HG02571 (cell line): ENCODE measurements around the gene CCDC195.

Experiments
- ATAC-seq: cut with Tn5 transposase; IDR thresholded peaks from one replicate; pipeline ENCODE4 v1.9.1; 2021; ENCODE audit warnings: mild to moderate bottlenecking, moderate library complexity; ENCODE audit not compliant: unreplicated experiment

The CCDC195 gene, protein sequence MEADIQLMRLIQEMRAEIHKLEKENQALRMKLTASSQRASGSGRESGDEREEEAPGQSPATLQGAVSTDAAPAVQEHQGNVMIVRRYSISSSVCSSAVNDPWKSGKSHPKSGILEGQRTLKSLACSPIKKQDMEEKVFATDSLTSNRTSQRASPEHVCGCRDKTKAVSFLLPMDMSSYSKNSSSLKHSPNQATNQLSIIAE

DNA sequence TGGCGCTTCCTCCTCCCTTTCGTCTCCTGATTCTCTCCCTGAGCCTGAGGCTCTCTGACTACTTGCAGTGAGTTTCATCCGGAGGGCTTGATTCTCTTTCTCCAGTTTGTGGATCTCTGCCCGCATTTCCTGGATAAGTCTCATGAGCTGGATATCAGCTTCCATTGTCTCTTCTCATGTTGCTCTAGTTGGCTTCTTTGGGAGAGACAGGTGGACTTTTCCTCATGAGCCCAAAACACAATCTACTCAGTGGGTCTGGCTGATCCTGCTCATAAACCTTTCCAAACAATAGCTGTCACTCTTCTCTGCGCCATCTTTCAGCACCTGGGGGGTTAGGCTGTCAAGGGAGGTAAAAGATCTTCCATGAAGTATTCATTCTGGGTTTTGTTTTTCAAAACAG is at the start of gene CCDC195:
Gene CCDC195, minus strand, starts transcription at position 165 of the 400 bp plus-strand sequence. Its CDS starts 0 bp downstream, at position 165.
- ATAC-seq = no peak

DNA sequence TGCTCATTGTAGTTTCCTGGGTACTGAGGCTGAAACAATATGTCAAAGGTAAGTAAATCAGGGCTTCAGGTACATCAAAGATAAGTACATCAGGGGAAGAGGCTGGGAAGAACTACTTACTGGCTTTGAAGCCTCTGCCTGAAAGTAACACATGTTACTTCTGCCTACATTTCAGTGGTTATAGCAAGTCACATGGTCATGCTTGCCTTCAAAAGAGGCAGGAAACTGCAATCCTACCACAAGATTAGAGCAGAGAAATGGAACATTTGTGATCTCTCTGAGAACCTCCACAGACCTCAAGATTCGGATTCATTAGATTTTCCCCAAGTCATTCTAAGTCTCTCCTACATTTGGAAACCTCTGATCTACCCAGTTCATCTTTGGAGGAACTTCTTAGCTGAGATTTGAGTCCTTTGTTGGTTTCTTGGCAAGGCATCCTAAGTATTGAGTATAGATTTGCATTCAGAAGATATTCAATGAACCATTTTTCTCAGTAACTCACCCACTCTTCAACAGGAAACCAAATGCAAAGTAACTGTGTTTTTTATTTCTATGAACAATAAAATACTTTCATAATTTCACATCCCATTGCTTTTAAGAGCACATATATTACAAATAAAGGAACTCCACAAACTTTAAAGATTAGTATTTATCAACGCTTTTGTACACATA is 48.5 kb upstream of the CCDC195 start:
- no peak for ATAC-seq

DNA sequence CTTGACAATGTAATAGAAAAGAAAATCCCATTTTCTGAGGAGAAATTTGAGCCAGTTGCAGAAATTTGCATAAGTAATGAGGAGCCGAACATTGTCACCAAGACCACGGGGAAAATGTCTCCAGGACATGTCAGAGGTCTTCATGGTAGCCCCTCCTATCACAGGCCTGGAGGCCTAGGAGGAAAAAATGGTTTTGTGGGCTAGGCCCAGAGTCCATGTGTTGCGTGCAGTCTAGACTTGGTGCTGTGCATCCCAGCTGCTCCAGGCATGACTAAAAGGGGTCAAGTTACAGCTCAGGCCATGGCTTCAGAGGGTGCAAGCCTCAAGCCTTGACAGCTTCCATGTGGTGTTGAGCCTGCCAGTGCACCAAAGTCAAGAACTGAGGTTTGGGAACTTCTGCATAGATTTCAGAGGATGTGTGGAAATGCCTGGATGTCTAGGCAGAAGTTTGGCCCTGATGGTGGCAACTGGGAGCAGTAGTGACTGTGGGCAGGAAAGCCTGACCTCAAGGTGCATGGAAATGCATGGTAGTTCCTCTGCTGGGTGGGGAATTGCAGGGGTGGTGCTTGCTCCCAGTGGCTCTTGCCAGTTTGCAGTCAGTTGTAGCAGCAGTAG is 41.9 kb upstream of the CCDC195 start:
- ATAC-seq = no peak

DNA sequence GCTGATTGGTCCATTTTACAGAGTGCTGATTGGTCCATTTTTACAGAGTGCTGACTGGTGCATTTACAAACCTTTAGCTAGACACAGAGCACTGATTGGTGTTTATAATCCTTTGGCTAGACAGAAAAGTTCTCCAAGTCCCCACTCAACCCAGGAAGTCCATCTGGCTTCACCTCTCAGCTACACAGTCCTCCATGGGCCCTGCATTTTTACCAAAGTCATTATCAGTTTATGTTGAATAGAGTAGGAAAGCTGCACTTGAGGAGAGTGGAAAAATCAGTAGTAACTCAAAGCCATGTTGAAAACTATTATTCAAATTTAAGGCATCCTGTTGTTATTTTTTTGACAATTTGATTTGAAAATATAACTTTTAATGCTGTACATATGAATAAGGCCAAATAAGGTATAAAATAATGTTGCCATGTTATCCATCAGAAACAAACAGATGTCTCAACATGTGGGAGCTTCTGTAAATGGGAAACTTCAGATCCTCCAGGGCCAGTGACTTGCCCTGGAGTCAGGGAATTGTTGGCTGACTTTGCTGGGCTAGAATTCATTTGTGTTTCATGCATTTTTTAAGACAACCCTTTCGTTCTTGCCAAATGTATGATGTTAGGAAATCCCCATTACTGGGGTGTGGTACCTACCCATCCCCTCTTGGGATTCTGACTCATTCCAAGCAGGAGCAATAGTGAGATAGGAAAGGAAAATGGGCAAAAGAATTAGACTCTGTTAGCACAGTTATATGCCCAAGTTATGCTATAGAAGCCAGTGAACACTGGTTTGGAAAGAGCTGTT is 37.8 kb upstream of the CCDC195 start:
- ATAC-seq = no peak

DNA sequence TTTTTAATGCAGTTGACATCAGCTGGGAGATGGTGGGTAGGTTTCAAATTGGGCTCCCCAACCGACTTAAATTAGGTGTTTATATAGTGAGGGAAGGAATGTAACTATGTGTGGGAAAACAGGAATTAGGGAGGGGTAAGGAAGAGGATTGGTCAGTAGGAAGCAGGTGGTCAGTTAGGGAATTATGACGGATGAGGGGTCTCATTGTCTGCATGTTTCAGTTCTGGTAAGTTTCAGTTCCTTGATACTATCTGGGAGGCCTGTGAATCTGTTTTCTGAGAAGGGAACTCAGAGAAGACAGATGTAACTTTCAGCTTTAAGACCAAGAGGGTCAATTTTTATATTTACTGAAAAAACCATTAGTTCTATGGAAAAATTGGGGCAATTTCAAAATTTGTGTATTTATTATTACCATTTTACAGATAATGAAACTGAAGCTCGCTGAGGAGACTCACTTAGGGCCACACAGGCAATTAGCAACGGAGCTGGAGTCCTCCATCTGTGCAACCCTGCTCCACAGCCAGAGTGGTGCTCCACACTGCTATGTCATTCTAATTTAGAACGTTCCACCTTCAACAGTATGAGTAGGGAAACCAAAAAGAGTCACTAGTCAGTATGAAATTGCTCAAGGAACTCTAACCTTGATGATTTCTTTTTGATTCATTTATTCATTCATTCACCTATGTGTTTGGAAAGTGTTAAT is 36.0 kb upstream of the CCDC195 start:
- ATAC-seq = no peak

DNA sequence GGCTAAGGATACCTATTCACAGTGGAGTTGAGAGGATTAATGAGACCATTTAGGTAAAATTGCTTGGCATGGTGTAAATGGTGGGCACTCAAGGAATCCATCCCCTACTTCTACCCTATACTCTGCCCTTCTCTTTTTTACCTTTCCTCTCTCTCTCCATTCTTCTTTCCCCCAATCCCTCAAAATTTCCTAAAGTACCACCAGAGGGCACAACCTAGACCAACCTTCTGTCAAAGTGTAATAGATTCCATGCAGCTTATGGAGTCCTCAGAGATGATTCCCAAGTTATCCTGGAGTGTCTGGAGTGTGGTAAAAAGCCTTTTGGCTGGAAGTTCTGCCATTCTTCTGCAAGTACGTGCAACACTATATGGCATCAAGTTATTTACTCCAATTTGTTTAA is 33.0 kb upstream of the CCDC195 start:
- no peak for ATAC-seq

DNA sequence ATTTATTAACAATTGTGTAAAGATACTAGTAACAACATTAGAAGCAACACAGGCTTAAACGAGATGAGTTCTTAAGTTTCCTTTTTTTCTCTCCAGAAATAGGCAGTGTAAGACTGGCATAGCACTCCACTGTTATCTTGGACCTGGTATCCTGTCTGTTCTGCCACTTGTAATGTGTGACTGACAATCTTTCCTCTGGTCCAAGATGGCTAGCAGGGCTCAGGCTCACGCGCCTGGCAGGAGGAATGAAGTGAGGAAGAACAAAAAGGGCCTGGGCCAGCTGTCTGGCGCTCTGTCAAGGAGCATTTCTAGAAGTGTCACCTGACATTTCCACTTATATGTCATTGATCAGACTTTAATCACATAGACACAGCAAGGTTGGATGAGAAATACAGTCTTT is 31.6 kb upstream of the CCDC195 start:
- no peak for ATAC-seq

DNA sequence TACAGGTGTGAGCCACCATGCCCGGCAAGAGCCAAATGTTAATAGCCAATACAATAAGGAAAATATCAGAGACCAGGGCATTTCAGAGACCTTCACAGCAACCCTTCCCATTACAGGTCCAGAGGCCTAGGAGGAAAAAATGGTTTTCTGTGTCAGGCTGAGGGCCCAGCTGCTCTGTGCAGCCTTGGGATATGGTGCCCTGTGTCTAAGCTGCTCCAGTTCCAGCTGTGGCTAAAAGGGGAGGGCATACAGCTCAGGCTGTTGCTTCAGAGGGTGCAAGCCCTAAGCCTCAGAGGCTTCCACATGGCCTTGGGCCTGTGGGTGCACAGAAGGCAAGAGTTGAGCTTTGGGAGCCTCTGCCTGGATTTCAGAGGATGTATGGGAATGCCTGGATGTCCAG is 20.1 kb upstream of the CCDC195 start:
- ATAC-seq = no peak

DNA sequence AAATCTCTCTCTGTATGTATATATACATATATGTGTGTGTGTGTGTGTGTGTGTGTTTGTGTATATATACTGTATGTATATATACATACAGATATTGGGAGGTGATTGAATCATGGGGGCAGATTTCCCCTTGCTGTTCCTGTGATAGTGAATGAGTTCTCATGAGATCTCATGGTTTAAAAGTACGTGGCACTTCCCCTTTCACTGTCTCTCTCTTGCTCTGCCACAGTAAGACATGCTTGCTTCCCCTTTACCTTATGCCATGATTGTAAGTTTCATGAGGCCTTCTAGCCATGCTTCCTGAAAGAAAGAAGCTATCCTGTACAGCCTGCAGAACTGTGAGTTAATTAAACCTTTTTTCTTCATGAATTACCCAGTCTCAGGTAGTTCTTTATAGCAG is 18.8 kb upstream of the CCDC195 start:
- no peak for ATAC-seq

DNA sequence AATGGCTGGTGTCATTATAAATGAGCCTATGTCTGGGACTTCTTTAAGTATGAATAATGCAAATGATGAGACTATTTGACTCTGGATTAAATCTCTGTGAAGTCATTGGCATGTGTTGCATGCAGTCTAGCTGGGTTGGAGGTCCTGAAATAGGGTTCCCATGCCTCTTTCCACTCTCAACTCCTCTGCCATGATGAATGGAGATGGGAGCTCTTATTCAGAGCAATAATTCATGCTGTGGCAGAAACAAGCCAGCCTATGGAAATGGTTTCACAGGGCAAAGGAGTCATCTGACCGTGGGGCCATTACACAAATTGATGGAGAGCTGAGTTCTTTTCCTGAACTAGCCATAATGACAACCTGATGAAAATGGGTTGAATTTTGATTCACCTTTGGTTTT is 15.5 kb upstream of the CCDC195 start:
- no peak for ATAC-seq

DNA sequence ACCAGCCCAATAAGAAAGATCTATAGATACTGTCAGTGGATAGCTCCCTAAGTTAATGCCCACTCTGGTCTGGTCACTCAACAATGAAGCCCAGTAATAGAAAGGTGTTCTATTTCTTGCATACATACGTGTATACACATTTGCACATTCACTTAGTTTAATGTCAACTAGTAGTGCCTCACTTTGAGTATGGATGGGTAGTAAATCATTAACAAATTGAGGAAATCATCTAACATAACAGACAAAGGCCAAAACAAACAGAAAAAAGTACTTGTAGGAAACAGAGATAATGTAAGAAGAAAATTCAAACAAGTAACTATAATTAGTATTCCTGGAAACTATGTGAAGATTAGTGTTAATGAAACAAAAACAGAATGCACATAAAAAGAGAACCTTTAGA is 13.3 kb upstream of the CCDC195 start:
- ATAC-seq = no peak

DNA sequence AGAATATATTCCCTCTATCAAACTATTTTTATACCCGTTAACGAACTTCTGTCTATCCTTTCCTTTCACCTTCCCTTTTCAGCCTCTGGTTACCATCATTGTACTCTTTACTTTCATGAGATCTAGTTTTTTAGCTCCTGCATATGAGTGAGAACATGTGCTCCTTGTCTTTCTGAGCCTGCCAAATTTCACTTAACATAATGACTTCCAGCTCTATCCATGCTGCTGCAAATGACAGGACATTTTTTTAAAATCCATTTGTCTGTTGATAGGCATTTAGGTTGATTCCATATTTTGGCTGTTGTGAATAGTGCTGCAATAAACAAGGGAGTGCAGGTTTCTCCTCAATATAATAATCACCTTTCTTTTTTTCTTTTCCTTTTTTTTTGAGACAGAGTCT is 8.2 kb upstream of the CCDC195 start:
- ATAC-seq = no peak

DNA sequence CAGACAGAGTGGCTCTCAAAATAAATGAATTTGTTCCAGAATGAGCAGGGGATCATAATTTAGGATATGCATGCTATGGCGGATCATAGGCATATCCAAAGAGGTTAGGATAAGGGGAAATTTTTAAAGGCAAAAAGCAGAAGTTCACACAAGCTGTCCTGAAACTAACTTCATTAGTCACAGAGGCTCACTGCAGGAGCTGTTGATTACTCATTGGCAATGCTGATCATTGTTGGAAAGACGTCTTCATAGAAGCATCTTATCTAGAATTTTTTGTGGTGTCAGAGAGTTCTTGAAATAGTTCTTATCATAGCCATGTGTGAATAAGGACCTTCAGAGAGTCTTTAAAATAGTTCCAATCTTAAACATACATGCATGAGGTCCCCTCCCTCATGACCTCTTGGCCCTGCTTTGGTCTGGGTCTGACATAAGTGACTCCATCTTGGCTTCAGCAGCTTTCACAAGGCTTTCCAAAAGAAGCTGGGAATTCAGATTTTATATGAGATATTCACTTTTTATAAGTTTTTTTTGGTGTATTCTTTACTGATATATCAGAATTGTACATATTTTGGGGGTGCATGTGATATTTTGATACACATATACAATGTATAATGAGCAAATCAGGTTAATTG is 7.5 kb upstream of the CCDC195 start:
- no peak for ATAC-seq

DNA sequence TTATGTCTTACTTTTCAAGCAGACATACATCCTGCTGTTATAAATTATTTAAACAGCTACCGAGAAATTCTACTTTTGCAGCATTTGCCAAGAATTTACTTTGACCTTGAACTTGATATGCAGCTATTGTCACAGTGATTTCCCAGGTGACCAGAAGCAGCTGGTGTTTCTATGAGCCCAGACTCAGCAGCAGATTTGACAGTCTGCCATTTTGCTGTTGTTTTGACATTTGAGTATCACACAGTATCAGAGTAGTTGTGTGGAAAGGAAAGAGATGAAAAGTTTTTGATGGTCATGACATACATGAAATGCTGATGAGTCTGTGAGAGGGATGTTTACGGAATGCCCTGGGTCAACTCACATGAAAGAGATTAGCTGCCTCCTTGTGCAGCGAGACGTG is 6.6 kb upstream of the CCDC195 start:
- ATAC-seq = no peak

DNA sequence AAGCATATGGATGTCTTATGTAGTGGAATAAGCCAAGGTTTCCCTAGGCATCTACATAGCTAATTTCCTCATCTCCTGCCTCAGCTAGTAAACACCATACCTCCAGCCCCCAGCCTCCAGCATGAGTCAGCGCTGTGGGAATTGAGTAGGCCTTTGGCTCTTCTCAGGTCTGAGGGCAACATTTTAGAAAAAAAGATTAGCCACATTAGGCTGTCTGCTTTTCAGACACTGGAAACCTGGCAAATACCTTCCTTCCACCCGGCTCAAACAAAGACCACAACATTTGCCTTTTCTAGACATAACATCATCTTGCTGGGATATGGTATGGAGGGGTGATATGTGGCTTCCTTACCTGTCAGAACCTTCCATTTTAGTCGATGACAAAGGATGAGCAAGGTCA is 6.1 kb upstream of the CCDC195 start:
- ATAC-seq = no peak

DNA sequence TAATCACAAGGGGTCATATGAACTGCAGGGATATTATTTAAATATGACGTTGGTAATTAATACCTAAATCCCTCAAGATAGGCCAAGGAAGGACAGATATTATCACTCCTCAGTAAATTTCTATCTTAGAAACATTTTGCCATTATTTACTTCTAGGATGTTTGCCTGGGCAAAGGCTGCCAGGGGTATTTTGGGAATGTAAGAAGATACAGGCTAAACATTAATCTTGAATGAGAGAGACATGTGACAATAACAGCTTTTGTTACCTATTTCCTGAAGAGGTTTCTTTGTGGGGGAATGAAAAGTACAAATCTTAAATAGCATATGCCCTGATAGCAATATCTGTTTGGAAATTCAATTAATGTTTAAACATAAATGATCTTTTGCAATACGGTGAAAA is 756 bp upstream of the CCDC195 start:
- ATAC-seq = no peak

DNA sequence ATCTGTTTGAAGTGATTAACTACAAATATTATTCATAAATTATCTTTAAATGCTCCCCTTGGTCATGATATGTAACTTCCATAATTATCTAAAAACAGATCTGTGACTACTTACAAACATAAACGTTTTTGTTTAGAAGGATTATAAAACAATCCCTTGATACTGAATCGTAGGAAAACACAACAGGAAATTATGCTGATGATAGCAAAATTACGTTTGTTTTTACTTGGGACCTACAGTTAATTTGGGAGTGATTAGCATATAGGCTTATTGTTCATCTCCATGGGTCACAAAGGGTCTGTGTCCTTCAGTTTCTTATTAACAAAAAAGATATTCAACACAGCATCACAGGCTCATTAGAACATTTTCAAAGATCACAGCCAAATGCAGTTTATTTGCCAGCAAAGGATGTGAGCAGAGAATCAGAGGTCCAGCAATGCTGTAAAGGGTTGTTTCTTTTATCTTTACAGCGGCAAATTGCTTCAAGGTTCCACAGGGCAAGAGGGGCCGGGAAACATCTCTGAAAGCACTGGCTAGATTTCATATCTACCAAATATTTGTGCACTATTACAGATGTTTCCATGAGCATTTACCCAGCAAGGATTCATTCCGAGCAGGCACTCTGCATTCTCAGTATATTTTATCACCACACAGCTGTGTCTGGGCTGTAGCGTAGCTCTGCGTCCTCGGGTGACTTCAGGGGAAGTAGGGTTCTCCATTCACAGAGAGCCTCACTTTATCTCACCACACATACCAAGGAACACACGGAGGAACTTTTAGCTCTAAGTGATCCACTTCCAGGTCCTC is 4.1 kb downstream of the CCDC195 start:
- ATAC-seq = no peak

DNA sequence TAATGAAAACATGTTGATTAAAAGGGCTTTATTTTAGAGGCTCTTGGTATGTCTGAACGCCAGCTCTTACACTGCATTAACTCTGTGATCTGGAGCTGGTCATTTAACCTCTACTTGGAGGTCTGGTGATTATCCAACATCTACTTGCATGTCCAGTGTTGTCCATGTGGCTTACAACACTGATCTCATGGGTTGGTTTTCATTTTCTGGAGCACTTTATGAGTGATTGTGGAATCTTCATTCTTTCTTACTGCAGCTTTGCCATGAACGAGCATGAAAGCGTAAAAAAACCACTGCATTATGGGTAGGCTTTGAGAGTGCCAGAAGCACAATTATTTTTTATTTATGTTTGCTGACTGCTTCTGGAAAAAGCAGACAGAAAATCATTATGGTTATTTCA is 4.8 kb downstream of the CCDC195 start:
- no peak for ATAC-seq

DNA sequence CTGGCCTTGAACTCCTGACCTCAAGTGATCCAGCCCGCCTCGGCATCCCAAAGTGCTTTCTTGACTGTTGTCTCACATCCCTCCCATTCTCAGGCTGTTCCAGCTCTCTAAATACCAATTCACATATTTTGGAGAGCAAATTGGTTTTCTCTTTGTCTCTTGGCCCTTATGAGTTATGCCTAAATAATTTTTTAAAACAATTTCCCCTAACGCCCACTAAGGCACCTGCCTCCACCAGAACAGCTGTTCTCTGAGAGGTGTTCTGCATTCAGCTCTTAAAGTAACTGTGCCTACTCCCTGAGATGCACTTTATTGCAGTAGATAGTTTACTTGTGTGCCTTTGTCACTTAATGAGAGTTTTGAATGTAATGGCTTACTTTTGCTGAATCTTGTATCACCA is 6.9 kb downstream of the CCDC195 start:
- no peak for ATAC-seq

DNA sequence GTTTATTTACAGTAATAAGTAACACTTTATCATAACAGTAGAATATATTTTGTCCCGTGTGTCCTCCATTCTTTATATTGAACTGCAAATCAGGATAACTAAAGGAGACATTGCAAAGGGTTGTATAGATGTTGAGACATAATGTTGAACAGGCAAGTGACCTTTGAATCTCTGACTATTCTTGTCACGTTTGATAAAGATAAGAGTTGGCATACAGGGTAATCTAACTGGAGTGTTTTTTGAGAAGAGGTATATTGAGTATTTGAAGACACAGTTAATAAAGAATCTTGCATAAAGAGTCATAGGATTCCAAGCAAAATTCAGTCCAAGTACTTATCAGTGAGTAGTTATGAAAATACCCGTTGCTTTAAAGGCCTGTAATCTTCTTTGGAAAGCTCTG is 21.7 kb downstream of the CCDC195 start:
- ATAC-seq = no peak
